Astrocyte (in vitro differentiated cells and primary cell): ENCODE data around the gene PXDN. TPM values are rescaled to one million over a fixed set of nuclear protein-coding genes. Genes with fewer than 3 reads are reported as not detected.

ENCODE experiments used
- DNase-seq: peaks from one replicate; pipeline ENCODE4 v3.0.0-alpha.2; 2010; ENCODE audit warnings: low read depth
- FAIRE-seq: peaks from 2 replicates; lab custom pipeline; 2011; peaks lifted over from hg19 to GRCh38; lab: Jason Lieb, UNC
- H2AFZ ChIP-seq: 2 replicates; pipeline ENCODE4 v1.6.0; 2012; ENCODE audit warnings: low read depth, low read length, inconsistent platforms
- H3K27ac ChIP-seq: 2 replicates; pipeline ENCODE4 v1.5.1; 2011; ENCODE audit warnings: low read depth, low read length, inconsistent platforms
- H3K27me3 ChIP-seq: 2 replicates; pipeline ENCODE4 v1.6.0; 2011; ENCODE audit warnings: low read length, inconsistent platforms; ENCODE audit not compliant: insufficient read depth
- H3K36me3 ChIP-seq: 2 replicates; pipeline ENCODE4 v1.5.1; 2011; ENCODE audit warnings: low read length, inconsistent platforms; ENCODE audit not compliant: insufficient read depth
- H3K4me1 ChIP-seq: 2 replicates; pipeline ENCODE4 v1.5.1; 2011; ENCODE audit warnings: low read length, inconsistent platforms; ENCODE audit not compliant: insufficient read depth
- H3K4me2 ChIP-seq: 2 replicates; pipeline ENCODE4 v1.6.0; 2012; ENCODE audit warnings: low read length, inconsistent platforms
- H3K4me3 ChIP-seq: 2 replicates; pipeline ENCODE4 v1.5.1; 2011; ENCODE audit warnings: low read depth, mild to moderate bottlenecking, low read length, inconsistent platforms; ENCODE audit not compliant: insufficient read depth
- H3K79me2 ChIP-seq: 2 replicates; pipeline ENCODE4 v1.6.0; 2012; ENCODE audit warnings: mild to moderate bottlenecking, low read length, inconsistent platforms; ENCODE audit not compliant: insufficient read depth
- H3K9ac ChIP-seq: 2 replicates; pipeline ENCODE4 v1.6.0; 2012; ENCODE audit warnings: mild to moderate bottlenecking, low read length, inconsistent platforms
- H3K9me3 ChIP-seq: 2 replicates; pipeline ENCODE4 v1.5.1; 2012; ENCODE audit warnings: low read depth, mild to moderate bottlenecking, low read length, inconsistent platforms; ENCODE audit not compliant: insufficient read depth
- H4K20me1 ChIP-seq: 2 replicates; pipeline ENCODE4 v1.6.0; 2012; ENCODE audit warnings: low read length, inconsistent platforms; ENCODE audit not compliant: insufficient read depth
- H3K27ac Mint-ChIP-seq: one replicate; pipeline ENCODE4 v1.8.0; 2021; ENCODE audit warnings: mild to moderate bottlenecking, mixed read lengths; ENCODE audit not compliant: unreplicated experiment
- H3K27me3 Mint-ChIP-seq: one replicate; pipeline ENCODE4 v1.8.0; 2021; ENCODE audit warnings: low read depth, mixed read lengths; ENCODE audit not compliant: unreplicated experiment
- H3K36me3 Mint-ChIP-seq: one replicate; pipeline ENCODE4 v1.8.0; 2021; ENCODE audit warnings: low read depth, mixed read lengths; ENCODE audit not compliant: unreplicated experiment
- H3K4me1 Mint-ChIP-seq: one replicate; pipeline ENCODE4 v1.8.0; 2021; ENCODE audit warnings: low read depth, mixed read lengths; ENCODE audit not compliant: unreplicated experiment
- H3K4me3 Mint-ChIP-seq: one replicate; pipeline ENCODE4 v1.8.0; 2021; ENCODE audit warnings: mild to moderate bottlenecking, moderate library complexity, mixed read lengths; ENCODE audit not compliant: unreplicated experiment
- H3K9me3 Mint-ChIP-seq: one replicate; pipeline ENCODE4 v1.8.0; 2021; ENCODE audit warnings: mild to moderate bottlenecking, mixed read lengths; ENCODE audit not compliant: unreplicated experiment
- CTCF ChIP-seq: IDR thresholded peaks from 2 replicates; pipeline ENCODE4 v1.5.1; 2011; ENCODE audit warnings: low read depth, mild to moderate bottlenecking, inconsistent platforms, low read length, moderate library complexity; ENCODE audit not compliant: insufficient read depth
- EZH2 ChIP-seq: IDR thresholded peaks from 2 replicates; pipeline ENCODE4 v1.6.1; 2012; ENCODE audit warnings: mild to moderate bottlenecking, low read length, inconsistent platforms; ENCODE audit not compliant: insufficient read depth
- total RNA-seq: library from RNA; stranded (reverse); gene quantifications from 2 replicates; pipeline ENCODE4 v1.2.1, GENCODE V29; 2021

Gene PXDN
- total RNA-seq, 1 donor from 2014 or later, result 417 TPM

- TF ChIP-seq EZH2 (no peak), CTCF (no peak)
- H4K20me1 ChIP-seq, result no peaks in the 10 kb centered on the region
- H3K9ac ChIP-seq, result no peak overlapping the region
- H3K4me3 ChIP-seq, result no peak overlapping the region
- Mint-ChIP-seq H3K27ac (no peak overlapping the region), H3K4me1 (peaks cover 29% of the 10 kb centered on the region), H3K9me3 (peaks cover 3% of the 10 kb centered on the region), H3K27me3 (peaks cover 4% of the 10 kb centered on the region), H3K4me3 (no peak overlapping the region), H3K36me3 (no peaks in the 10 kb centered on the region)
- no peak overlapping the region for H2AFZ ChIP-seq
- FAIRE-seq (no peak), DNase-seq (no peak)
- H3K9me3 ChIP-seq, result no peaks in the 10 kb centered on the region
- no peaks in the 10 kb centered on the region for H3K79me2 ChIP-seq
- H3K27ac ChIP-seq, result no peak overlapping the region
- H3K36me3 ChIP-seq, result no peaks in the 10 kb centered on the region
- no peaks in the 10 kb centered on the region for H3K27me3 ChIP-seq
- H3K4me2 ChIP-seq, result no peak overlapping the region
- peaks cover 40% of the 10 kb centered on the region for H3K4me1 ChIP-seq
Observed at GRCh38 chr2:1609485-1610095, 134.7 kb downstream of the PXDN start.

GRCh38 chr2:1609040-1609439 is 135.3 kb downstream of the PXDN start:
- Mint-ChIP-seq H3K36me3 (no peaks in the 10 kb centered on the region), H3K9me3 (peaks cover 3% of the 10 kb centered on the region), H3K4me3 (no peak overlapping the region), H3K4me1 (peaks cover 27% of the 10 kb centered on the region), H3K27me3 (peaks cover 3% of the 10 kb centered on the region), H3K27ac (no peak overlapping the region)
- Histone ChIP-seq H3K79me2 (no peaks in the 10 kb centered on the region), H4K20me1 (no peaks in the 10 kb centered on the region), H3K9me3 (no peaks in the 10 kb centered on the region), H3K27me3 (no peaks in the 10 kb centered on the region), H2AFZ (no peak overlapping the region), H3K27ac (no peak overlapping the region), H3K4me1 (peaks cover 39% of the 10 kb centered on the region), H3K4me3 (no peak overlapping the region), H3K9ac (no peak overlapping the region), H3K4me2 (no peak overlapping the region), H3K36me3 (no peaks in the 10 kb centered on the region)
- TF ChIP-seq CTCF (no peak), EZH2 (no peak)
- FAIRE-seq (no peak), DNase-seq (no peak)

DNA sequence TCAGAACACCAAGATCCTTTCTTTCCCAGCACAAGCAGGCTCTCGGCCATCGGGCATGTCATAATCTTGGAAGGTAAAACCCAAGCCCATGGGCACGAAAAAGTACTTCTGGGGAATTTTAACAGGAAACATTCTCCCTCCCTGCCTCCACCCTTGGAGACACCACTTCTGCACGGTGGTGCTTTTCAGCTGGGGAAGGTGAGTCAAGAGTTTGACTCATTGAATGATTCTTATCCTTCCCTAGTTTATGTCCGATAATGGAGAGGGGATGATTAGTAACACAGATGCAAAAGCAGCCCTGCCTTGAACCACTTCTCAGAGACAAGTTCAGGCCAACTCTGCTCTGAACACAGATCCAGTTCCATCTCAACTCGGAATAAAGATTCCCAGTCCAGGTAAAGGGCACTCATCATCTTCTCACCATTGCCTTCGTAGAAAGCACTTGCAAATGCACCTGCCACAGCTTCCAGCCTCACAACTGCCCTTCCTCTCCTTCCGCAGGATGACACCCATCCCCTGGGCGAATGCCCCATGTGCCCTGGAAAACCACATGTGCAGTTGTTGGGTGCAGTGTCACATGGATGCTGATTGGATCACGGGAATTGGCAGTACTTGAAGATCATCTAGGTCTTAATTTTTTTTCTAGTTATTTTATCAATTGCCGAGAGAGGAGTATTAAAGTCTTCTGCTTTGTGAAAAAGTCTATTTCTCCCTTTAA is 136.2 kb downstream of the PXDN start:
- Mint-ChIP-seq H3K4me3 (no peak overlapping the region), H3K36me3 (no peaks in the 10 kb centered on the region), H3K27ac (no peak overlapping the region), H3K27me3 (peaks cover 3% of the 10 kb centered on the region), H3K9me3 (peaks cover 3% of the 10 kb centered on the region), H3K4me1 (peaks cover 19% of the 10 kb centered on the region)
- Histone ChIP-seq H4K20me1 (no peaks in the 10 kb centered on the region), H2AFZ (no peak overlapping the region), H3K4me1 (peaks cover 32% of the 10 kb centered on the region), H3K27me3 (no peaks in the 10 kb centered on the region), H3K27ac (no peak overlapping the region), H3K9me3 (no peaks in the 10 kb centered on the region), H3K4me3 (no peak overlapping the region), H3K36me3 (no peaks in the 10 kb centered on the region), H3K79me2 (no peaks in the 10 kb centered on the region), H3K9ac (no peak overlapping the region), H3K4me2 (peak overlapping the region; percentile 6)
- DNase-seq, result peak; percentile 59
- TF ChIP-seq EZH2 (no peak), CTCF (no peak)
- peak; percentile 58 for FAIRE-seq
